ENCODE measurements around the gene C1orf116. TPM values are rescaled to one million over a fixed set of nuclear protein-coding genes. Genes with fewer than 3 reads are reported as not detected.

C1orf116 gene
- polyA plus RNA-seq, 1 donor from 2014 or later: not detected

DNA sequence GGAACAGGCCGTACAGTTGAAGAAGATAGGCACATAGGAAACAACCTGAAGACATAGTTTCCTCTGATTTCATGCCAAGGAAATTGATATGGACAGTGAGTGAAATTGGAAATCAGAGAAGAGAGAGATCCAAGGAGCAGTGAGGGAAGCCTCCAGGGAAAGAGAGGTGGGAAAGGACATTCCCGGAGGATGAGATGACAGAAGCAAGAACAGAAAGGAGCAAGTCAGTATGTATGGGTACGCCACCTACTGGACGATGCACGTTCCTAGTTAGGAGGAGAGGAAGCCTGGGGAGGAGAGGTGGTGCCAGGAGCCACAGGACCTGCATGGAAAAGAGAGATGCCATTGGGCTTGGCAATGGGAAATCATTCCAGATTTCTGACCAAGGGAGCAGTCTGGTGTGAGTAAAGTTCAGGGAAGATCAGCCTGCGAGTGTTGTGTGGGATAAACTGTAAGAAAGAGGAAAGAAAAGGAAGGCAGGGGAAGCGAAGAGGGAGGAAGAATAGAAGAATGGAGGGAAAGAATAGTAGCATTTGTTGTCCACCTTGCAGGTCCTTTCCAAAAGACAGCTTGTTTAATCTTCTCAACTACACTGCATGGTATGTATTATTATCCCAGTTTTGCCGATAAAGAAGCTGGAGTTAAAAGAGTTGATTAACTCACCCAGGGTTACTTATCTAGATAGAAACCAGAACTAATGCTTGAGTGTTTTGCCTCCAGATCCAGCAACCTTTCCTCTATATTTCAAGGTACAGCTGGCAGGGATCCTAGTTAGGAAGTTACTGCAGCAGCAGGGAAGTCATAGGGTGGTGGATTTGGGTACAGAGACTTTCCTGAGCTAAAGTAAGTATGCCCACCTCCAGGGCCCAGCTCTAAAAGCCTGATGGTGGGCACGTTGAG lies 27.4 kb downstream of the C1orf116 start:
- no peaks in the 10 kb centered on the region for H3F3A ChIP-seq (ENCODE audit: insufficient read depth, low read length, poor library complexity, severe bottlenecking)
- TF ChIP-seq, protein P1, sequence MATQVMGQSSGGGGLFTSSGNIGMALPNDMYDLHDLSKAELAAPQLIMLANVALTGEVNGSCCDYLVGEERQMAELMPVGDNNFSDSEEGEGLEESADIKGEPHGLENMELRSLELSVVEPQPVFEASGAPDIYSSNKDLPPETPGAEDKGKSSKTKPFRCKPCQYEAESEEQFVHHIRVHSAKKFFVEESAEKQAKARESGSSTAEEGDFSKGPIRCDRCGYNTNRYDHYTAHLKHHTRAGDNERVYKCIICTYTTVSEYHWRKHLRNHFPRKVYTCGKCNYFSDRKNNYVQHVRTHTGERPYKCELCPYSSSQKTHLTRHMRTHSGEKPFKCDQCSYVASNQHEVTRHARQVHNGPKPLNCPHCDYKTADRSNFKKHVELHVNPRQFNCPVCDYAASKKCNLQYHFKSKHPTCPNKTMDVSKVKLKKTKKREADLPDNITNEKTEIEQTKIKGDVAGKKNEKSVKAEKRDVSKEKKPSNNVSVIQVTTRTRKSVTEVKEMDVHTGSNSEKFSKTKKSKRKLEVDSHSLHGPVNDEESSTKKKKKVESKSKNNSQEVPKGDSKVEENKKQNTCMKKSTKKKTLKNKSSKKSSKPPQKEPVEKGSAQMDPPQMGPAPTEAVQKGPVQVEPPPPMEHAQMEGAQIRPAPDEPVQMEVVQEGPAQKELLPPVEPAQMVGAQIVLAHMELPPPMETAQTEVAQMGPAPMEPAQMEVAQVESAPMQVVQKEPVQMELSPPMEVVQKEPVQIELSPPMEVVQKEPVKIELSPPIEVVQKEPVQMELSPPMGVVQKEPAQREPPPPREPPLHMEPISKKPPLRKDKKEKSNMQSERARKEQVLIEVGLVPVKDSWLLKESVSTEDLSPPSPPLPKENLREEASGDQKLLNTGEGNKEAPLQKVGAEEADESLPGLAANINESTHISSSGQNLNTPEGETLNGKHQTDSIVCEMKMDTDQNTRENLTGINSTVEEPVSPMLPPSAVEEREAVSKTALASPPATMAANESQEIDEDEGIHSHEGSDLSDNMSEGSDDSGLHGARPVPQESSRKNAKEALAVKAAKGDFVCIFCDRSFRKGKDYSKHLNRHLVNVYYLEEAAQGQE (IDR thresholded peaks at IDR 0.05; ENCODE audit: borderline replicate concordance): no peak
- no peak for TF ChIP-seq RAD21 (conservative IDR thresholded peaks at IDR 0.05)
- no peak for TF ChIP-seq MXI1 (conservative IDR thresholded peaks at IDR 0.05; ENCODE audit: poor library complexity, severe bottlenecking)
- no peak for TF ChIP-seq TAF1 (IDR thresholded peaks at IDR 0.05; ENCODE audit: low read depth)
- TF ChIP-seq, protein P2, sequence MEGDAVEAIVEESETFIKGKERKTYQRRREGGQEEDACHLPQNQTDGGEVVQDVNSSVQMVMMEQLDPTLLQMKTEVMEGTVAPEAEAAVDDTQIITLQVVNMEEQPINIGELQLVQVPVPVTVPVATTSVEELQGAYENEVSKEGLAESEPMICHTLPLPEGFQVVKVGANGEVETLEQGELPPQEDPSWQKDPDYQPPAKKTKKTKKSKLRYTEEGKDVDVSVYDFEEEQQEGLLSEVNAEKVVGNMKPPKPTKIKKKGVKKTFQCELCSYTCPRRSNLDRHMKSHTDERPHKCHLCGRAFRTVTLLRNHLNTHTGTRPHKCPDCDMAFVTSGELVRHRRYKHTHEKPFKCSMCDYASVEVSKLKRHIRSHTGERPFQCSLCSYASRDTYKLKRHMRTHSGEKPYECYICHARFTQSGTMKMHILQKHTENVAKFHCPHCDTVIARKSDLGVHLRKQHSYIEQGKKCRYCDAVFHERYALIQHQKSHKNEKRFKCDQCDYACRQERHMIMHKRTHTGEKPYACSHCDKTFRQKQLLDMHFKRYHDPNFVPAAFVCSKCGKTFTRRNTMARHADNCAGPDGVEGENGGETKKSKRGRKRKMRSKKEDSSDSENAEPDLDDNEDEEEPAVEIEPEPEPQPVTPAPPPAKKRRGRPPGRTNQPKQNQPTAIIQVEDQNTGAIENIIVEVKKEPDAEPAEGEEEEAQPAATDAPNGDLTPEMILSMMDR (IDR thresholded peaks at IDR 0.05; ENCODE audit: poor library complexity, severe bottlenecking): no peak
- no peak for TF ChIP-seq EP300 (conservative IDR thresholded peaks at IDR 0.05; ENCODE audit: poor library complexity, severe bottlenecking)
- no peak for TF ChIP-seq EZH2 (IDR thresholded peaks at IDR 0.05; ENCODE audit: borderline replicate concordance, insufficient read depth, low read length, poor library complexity, severe bottlenecking)
- TF ChIP-seq SMC3 (conservative IDR thresholded peaks at IDR 0.05; ENCODE audit: poor library complexity): no peak
- no peak for TF ChIP-seq POLR2AphosphoS5 (IDR thresholded peaks at IDR 0.05)
- no peaks in the 10 kb centered on the region for H3K27me3 ChIP-seq (ENCODE audit: insufficient read depth, low read depth, low read length)
- H3K4me2 ChIP-seq (ENCODE audit: low read length): no peak overlapping the region
- H3K9me3 ChIP-seq (ENCODE audit: low read length): no peaks in the 10 kb centered on the region
- H4K20me1 ChIP-seq (ENCODE audit: insufficient read depth): no peaks in the 10 kb centered on the region
- H3K79me2 ChIP-seq (replicated peaks; ENCODE audit: insufficient read depth, low read length): no peaks in the 10 kb centered on the region
- no peak overlapping the region for H2AFZ ChIP-seq (ENCODE audit: low read depth, low read length)
- no peak overlapping the region for H3K9ac ChIP-seq (ENCODE audit: low read length)
- H3K27ac ChIP-seq (ENCODE audit: low read length): no peak overlapping the region
- no peak overlapping the region for H3K4me3 ChIP-seq (ENCODE audit: low read length)
- H3K36me3 ChIP-seq (ENCODE audit: insufficient read depth, low read length): no peaks in the 10 kb centered on the region
- no peaks in the 10 kb centered on the region for H3K9me2 ChIP-seq (ENCODE audit: insufficient read depth, low read length)

DNA sequence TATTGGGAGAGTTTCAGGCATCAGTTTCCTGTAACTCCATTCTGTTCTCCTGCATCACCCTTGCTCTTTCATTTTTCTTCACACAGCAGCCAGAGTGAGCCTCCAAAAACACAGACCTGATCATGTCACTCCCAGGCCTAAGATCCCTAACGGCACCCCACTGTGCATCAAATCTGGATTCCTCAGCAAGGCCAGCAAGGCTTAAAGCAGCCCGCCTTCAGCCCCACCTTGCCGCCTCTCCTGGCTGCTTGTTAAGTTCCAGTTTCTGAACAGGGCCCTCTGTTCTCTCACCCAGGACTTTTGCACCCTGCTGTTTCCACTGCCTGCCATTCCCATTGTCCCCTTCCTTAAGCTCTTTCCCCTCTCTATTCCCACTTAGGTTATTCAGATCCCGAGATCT lies 29.3 kb downstream of the C1orf116 start:
- Histone ChIP-seq H3K4me2 (ENCODE audit: low read length) (no peak overlapping the region), H3K27ac (ENCODE audit: low read length) (no peak overlapping the region), H3K4me3 (ENCODE audit: low read length) (no peak overlapping the region), H3K9me2 (ENCODE audit: insufficient read depth, low read length) (no peaks in the 10 kb centered on the region), H3K9ac (ENCODE audit: low read length) (no peak overlapping the region), H3K27me3 (ENCODE audit: insufficient read depth, low read depth, low read length) (no peaks in the 10 kb centered on the region), H3K36me3 (ENCODE audit: insufficient read depth, low read length) (no peaks in the 10 kb centered on the region), H2AFZ (ENCODE audit: low read depth, low read length) (no peak overlapping the region), H3K9me3 (ENCODE audit: low read length) (no peaks in the 10 kb centered on the region), H3F3A (ENCODE audit: insufficient read depth, low read length, poor library complexity, severe bottlenecking) (no peaks in the 10 kb centered on the region), H3K79me2 (replicated peaks; ENCODE audit: insufficient read depth, low read length) (no peaks in the 10 kb centered on the region), H4K20me1 (ENCODE audit: insufficient read depth) (no peaks in the 10 kb centered on the region)
- TF ChIP-seq, protein P2 (IDR thresholded peaks at IDR 0.05; ENCODE audit: poor library complexity, severe bottlenecking): no peak
- TF ChIP-seq MXI1 (conservative IDR thresholded peaks at IDR 0.05; ENCODE audit: poor library complexity, severe bottlenecking): no peak
- TF ChIP-seq EZH2 (IDR thresholded peaks at IDR 0.05; ENCODE audit: borderline replicate concordance, insufficient read depth, low read length, poor library complexity, severe bottlenecking): no peak
- TF ChIP-seq, protein P1 (IDR thresholded peaks at IDR 0.05; ENCODE audit: borderline replicate concordance): no peak
- TF ChIP-seq EP300 (conservative IDR thresholded peaks at IDR 0.05; ENCODE audit: poor library complexity, severe bottlenecking): no peak
- TF ChIP-seq SMC3 (conservative IDR thresholded peaks at IDR 0.05; ENCODE audit: poor library complexity): no peak
- no peak for TF ChIP-seq RAD21 (conservative IDR thresholded peaks at IDR 0.05)
- no peak for TF ChIP-seq TAF1 (IDR thresholded peaks at IDR 0.05; ENCODE audit: low read depth)
- TF ChIP-seq POLR2AphosphoS5 (IDR thresholded peaks at IDR 0.05): no peak

All from neural cell (in vitro differentiated cells).